D721Med (cell line): ENCODE results near the gene RXFP3.
"Not testable (repeated sequence)": the region's sequence is repeated elsewhere in the genome, so short reads cannot be mapped to it uniquely, and the experiment has no call there.

Experiments
- DNase-seq: peaks from one replicate; pipeline ENCODE4 v3.0.0; 2011; ENCODE audit warnings: low spot score; ENCODE audit not compliant: insufficient read length
- FAIRE-seq: peaks from 2 replicates; lab custom pipeline; 2011; peaks lifted over from hg19 to GRCh38; lab: Jason Lieb, UNC
- CTCF ChIP-seq: IDR thresholded peaks from 2 replicates; pipeline ENCODE4 v1.5.1; 2012; ENCODE audit warnings: mild to moderate bottlenecking, control low read depth; ENCODE audit not compliant: insufficient read depth; ENCODE audit errors: missing control alignments

RXFP3 gene

GRCh38 chr5:33892620-33893137 lies 43.5 kb upstream of the RXFP3 start:
- no peak for TF ChIP-seq CTCF
- no peak for FAIRE-seq

GRCh38 chr5:33894566-33894965 lies 41.6 kb upstream of the RXFP3 start:
- TF ChIP-seq CTCF, result no peak
- no peak for FAIRE-seq
- no peak for DNase-seq

More at GRCh38 chr5:33892620-33893137, 43.5 kb upstream of the RXFP3 start:
- DNase-seq, result no peak

DNA sequence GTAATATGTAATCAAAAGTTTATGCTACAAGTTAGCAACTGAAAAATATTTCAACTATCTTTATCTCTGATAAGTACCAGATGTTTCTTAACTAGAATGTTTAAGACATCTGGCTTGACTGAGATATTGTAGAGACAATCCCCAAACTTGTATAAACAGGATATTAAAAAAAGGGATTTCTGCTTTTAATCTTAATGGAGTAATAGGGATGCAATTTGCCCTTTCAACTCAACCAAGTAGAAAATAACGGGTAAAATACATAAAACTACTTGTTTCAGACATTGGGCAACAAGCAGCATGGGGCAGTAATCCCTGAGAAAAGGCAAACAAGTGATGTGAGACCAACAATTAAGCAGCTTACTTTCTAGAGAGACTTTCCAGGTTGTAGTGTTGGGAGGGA lies 35.0 kb upstream of the RXFP3 start:
- DNase-seq (no peak), FAIRE-seq (no peak)

DNA sequence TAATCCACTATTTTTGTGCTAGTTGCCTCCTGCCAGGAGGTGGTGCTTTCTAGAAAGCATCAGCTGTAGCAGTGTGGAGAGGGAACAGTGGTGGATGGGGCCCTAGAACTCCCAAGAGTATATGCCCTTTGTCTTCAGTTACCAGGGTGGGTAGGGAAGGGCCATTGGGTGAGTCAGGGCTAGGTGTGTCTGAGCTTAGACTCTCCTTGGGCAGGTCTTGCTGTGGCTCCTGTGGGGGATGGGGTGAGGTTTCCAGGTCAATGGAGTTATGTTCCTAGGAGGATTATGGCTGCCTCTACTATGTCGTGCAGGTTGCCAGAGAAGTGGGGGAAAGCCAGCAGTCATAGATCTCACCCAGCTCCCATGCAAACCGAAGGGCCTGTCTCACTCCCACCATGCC lies 33.1 kb upstream of the RXFP3 start:
- DNase-seq, result no peak
- no peak for FAIRE-seq
- TF ChIP-seq CTCF, result no peak

More for the DNA sequence above, 35.0 kb upstream of the RXFP3 start:
- no peak for TF ChIP-seq CTCF

DNA sequence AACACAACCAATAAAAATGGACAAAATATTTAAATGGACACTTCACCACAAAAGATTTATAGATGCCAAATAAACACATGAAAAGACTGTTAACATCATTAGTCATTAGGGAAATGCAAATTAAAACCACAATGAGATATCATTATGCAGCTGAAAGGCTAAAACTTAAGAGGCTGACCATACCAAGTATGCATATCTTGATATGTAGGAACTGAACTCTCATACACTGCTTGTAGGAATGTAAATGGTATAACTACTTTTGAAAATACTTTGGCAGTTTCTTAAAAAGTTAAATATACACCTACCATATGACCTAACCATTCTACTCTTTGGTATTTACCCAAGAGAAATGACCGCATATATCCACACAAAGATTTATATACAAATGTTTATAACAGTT lies 30.8 kb upstream of the RXFP3 start:
- FAIRE-seq (no peak), DNase-seq (no peak)
- no peak for TF ChIP-seq CTCF

DNA sequence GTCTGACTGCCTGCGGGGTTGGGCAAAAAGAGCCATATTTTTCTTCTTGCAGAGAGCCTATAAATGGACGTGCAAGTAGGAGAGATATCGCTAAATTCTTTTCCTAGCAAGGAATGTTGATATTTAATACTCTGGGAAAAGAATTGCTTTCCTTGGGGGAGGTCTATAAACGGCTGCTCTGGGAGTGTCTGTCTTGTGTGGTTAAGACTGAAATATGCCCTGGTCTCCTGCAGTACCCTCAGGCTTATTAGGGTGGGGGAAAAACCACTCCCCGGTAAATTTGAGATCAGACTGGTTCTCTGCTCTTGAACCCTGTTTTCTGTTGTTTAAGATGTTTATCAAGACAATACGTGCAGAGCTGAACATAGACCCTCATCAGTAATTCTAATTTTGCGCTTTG lies 29.9 kb upstream of the RXFP3 start:
- not testable (repeated sequence) for FAIRE-seq, DNase-seq

DNA sequence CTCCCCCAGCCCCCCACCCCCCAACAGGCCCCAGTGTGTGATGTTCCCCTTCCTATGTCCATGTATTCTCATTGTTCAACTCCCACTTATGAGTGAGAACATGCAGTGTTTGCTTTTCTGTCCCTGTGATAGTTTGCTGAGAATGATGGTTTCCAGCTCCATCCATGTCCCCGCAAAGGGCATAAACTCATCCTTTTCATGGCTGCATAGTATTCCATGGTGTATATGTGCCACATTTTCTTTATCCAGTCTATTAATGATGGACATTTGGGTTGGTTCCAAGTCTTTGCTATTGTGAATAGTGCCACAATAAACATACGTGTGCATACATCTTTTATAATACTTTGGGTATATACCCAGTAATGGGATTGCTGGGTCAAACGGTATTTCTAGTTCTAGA lies 21.3 kb upstream of the RXFP3 start:
- not testable (repeated sequence) for DNase-seq, FAIRE-seq

- FAIRE-seq, result no peak
Observed at GRCh38 chr5:33921002-33921401, 15.2 kb upstream of the RXFP3 start.

More at GRCh38 chr5:33921002-33921401, 15.2 kb upstream of the RXFP3 start:
- no peak for TF ChIP-seq CTCF
- DNase-seq, result no peak
